ENCODE results near the gene CYP27C1.

Gene CYP27C1

GRCh38 chr2:127219171-127220070 lies 678 bp downstream of the CYP27C1 start:
- Histone ChIP-seq H2AFZ (ENCODE audit: low read depth, low read length, severe bottlenecking) (no peak overlapping the region), H3K4me2 (ENCODE audit: low read depth, low read length, poor library complexity, severe bottlenecking) (no peak overlapping the region), H3K27me3 (ENCODE audit: low read length) (no peaks in the 10 kb centered on the region), H3K27ac (ENCODE audit: low read depth, low read length) (no peak overlapping the region), H3K9me2 (replicated peaks; ENCODE audit: insufficient read depth, low read length) (no peaks in the 10 kb centered on the region), H4K20me1 (ENCODE audit: low read depth, low read length) (no peaks in the 10 kb centered on the region), H3K4me3 (ENCODE audit: insufficient read depth, low read length, poor library complexity, severe bottlenecking) (no peak overlapping the region), H3K9ac (ENCODE audit: low read length) (no peak overlapping the region), H3K79me2 (ENCODE audit: insufficient read depth, low read length) (no peaks in the 10 kb centered on the region), H3K36me3 (ENCODE audit: low read length) (no peaks in the 10 kb centered on the region), H3K9me3 (ENCODE audit: insufficient read depth, low read length) (no peaks in the 10 kb centered on the region), H3F3A (ENCODE audit: insufficient read depth) (no peaks in the 10 kb centered on the region)
- no peak for TF ChIP-seq EZH2phosphoT487 (conservative IDR thresholded peaks at IDR 0.05; ENCODE audit: low read length)
- TF ChIP-seq, protein P1, sequence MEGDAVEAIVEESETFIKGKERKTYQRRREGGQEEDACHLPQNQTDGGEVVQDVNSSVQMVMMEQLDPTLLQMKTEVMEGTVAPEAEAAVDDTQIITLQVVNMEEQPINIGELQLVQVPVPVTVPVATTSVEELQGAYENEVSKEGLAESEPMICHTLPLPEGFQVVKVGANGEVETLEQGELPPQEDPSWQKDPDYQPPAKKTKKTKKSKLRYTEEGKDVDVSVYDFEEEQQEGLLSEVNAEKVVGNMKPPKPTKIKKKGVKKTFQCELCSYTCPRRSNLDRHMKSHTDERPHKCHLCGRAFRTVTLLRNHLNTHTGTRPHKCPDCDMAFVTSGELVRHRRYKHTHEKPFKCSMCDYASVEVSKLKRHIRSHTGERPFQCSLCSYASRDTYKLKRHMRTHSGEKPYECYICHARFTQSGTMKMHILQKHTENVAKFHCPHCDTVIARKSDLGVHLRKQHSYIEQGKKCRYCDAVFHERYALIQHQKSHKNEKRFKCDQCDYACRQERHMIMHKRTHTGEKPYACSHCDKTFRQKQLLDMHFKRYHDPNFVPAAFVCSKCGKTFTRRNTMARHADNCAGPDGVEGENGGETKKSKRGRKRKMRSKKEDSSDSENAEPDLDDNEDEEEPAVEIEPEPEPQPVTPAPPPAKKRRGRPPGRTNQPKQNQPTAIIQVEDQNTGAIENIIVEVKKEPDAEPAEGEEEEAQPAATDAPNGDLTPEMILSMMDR (IDR thresholded peaks at IDR 0.05; ENCODE audit: insufficient read depth, low read length, poor library complexity, severe bottlenecking): no peak

DNA sequence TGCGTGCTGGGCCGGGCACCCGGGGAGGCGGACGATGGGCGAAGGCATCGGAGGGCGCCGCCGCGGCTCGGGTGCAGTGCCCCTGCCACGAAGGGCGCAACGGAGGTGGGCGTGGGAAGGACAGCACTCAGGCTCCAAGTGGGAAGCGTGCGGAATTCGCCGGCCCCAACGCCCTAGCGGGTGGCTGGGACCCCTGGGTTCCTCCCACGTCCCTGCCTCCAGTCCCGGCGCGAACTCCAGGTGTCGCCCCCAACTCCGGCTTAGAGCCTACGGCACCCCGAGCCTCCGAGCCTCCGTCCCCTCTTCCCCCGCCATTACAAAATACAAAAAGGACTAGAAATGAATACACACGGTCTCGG lies 1.3 kb downstream of the CYP27C1 start:
- no peak overlapping the region for H3K4me3 ChIP-seq (ENCODE audit: insufficient read depth, low read length, poor library complexity, severe bottlenecking)

DNA sequence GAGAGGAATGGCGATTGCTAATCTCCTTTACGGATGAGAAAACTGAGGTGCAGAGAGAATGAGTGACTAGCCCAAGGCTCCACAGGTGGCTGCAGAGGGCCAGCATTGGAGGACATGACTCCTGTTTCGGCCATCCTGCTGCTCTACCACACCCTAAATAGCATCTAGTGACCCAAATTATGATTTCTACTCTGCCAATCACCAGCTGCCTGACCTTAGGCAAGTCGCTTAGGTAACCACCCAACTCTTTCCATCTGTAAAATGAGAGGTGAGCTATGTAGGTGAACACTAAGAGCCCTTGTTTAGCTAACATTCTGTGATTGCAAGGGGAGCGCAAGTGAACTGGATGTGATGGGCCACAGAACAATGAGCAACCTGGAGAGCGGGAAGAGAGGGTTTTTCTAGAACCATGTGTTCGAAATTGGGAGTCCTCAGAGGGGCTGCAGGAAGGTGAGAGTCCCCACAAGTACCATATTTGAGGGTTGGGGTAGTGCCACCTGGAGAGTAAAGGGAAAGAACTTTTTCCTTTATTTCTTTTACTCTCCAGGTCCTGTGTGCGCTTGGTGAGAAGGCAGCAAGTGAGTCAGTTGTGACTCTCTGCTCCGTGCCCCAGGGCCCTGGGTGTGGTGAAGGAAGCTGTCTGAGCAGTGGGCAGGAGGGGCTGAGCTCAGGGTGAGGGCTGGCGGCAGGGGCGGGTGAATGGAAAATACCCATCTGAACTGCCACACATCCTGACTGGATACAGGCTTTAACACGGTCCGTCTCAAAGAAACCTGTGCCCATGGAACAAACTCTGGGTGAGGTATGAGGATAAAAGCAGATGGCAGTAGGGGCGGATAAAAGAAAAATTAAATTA lies 2.4 kb downstream of the CYP27C1 start:
- Histone ChIP-seq H3F3A (ENCODE audit: insufficient read depth) (no peaks in the 10 kb centered on the region), H3K9me2 (replicated peaks; ENCODE audit: insufficient read depth, low read length) (no peaks in the 10 kb centered on the region), H3K36me3 (ENCODE audit: low read length) (no peaks in the 10 kb centered on the region), H4K20me1 (ENCODE audit: low read depth, low read length) (no peaks in the 10 kb centered on the region), H3K4me2 (ENCODE audit: low read depth, low read length, poor library complexity, severe bottlenecking) (no peak overlapping the region), H3K9ac (ENCODE audit: low read length) (no peak overlapping the region), H3K9me3 (ENCODE audit: insufficient read depth, low read length) (no peaks in the 10 kb centered on the region), H2AFZ (ENCODE audit: low read depth, low read length, severe bottlenecking) (no peak overlapping the region), H3K27me3 (ENCODE audit: low read length) (no peaks in the 10 kb centered on the region), H3K4me3 (ENCODE audit: insufficient read depth, low read length, poor library complexity, severe bottlenecking) (no peak overlapping the region), H3K27ac (ENCODE audit: low read depth, low read length) (no peak overlapping the region), H3K79me2 (ENCODE audit: insufficient read depth, low read length) (no peaks in the 10 kb centered on the region)
- TF ChIP-seq EZH2phosphoT487 (conservative IDR thresholded peaks at IDR 0.05; ENCODE audit: low read length): no peak
- TF ChIP-seq, protein P1 (IDR thresholded peaks at IDR 0.05; ENCODE audit: insufficient read depth, low read length, poor library complexity, severe bottlenecking): no peak

More for the DNA sequence above, 1.3 kb downstream of the CYP27C1 start:
- no peak for TF ChIP-seq EZH2phosphoT487 (conservative IDR thresholded peaks at IDR 0.05; ENCODE audit: low read length)
- TF ChIP-seq, protein P1 (IDR thresholded peaks at IDR 0.05; ENCODE audit: insufficient read depth, low read length, poor library complexity, severe bottlenecking): no peak
- Histone ChIP-seq H3K27ac (ENCODE audit: low read depth, low read length) (no peak overlapping the region), H3K4me2 (ENCODE audit: low read depth, low read length, poor library complexity, severe bottlenecking) (no peak overlapping the region), H4K20me1 (ENCODE audit: low read depth, low read length) (no peaks in the 10 kb centered on the region), H3K9ac (ENCODE audit: low read length) (no peak overlapping the region), H3K9me3 (ENCODE audit: insufficient read depth, low read length) (no peaks in the 10 kb centered on the region), H3K9me2 (replicated peaks; ENCODE audit: insufficient read depth, low read length) (no peaks in the 10 kb centered on the region), H3K79me2 (ENCODE audit: insufficient read depth, low read length) (no peaks in the 10 kb centered on the region), H3K27me3 (ENCODE audit: low read length) (no peaks in the 10 kb centered on the region), H3F3A (ENCODE audit: insufficient read depth) (no peaks in the 10 kb centered on the region), H3K36me3 (ENCODE audit: low read length) (no peaks in the 10 kb centered on the region), H2AFZ (ENCODE audit: low read depth, low read length, severe bottlenecking) (no peak overlapping the region)
